Effector memory CD4-positive, alpha-beta T cell (primary cell): ENCODE data around the gene SELE.

Experiments used
- DNase-seq, 3 donors: peaks; one replicate each; pipeline ENCODE4 v3.0.0-alpha.2; 2020
- H3K27ac ChIP-seq: 2 replicates; pipeline ENCODE4 v1.7.0; 2013; ENCODE audit warnings: mild to moderate bottlenecking, low read length, moderate library complexity; ENCODE audit not compliant: insufficient read depth, poor library complexity, severe bottlenecking
- H3K27me3 ChIP-seq: replicated peaks from 2 replicates; pipeline ENCODE4 v1.7.0; 2013; ENCODE audit warnings: mild to moderate bottlenecking, low read length; ENCODE audit not compliant: insufficient read depth, control insufficient read depth, poor library complexity, severe bottlenecking
- H3K36me3 ChIP-seq: 2 replicates; pipeline ENCODE4 v1.7.0; 2013; ENCODE audit warnings: mild to moderate bottlenecking, low read length, moderate library complexity; ENCODE audit not compliant: control insufficient read depth, insufficient read depth
- H3K4me1 ChIP-seq: 2 replicates; pipeline ENCODE4 v1.7.0; 2013; ENCODE audit warnings: low read length, mild to moderate bottlenecking; ENCODE audit not compliant: control insufficient read depth, insufficient read depth, poor library complexity, severe bottlenecking
- H3K4me3 ChIP-seq: 2 replicates; pipeline ENCODE4 v1.7.0; 2013; ENCODE audit warnings: low read length, low read depth, mild to moderate bottlenecking; ENCODE audit not compliant: insufficient read depth, poor library complexity, severe bottlenecking
- H3K9me3 ChIP-seq: 2 replicates; pipeline ENCODE4 v1.7.0; 2013; ENCODE audit warnings: mild to moderate bottlenecking, low read length, moderate library complexity; ENCODE audit not compliant: control insufficient read depth
- total RNA-seq, 3 donors: gene quantifications; one replicate each; lab custom pipeline; 2026; lab: John Stamatoyannopoulos, UW

The SELE gene
- total RNA-seq = 0 reads per million in 3 donors

- Histone ChIP-seq H3K27ac (no peak within 1 kb of the TSS), H3K4me1 (no peaks in the 10 kb centered on the region), H3K4me3 (no peak within 1 kb of the TSS), H3K36me3 (no peaks in the 10 kb centered on the region), H3K27me3 (no peaks in the 10 kb centered on the region), H3K9me3 (no peaks in the 10 kb centered on the region)
- DNase-seq = no peak
These were observed at the start of gene SELE for GRCh38 chr1:169733924-169734323. Gene SELE, minus strand, starts transcription at chr1:169734079. Its CDS starts 467 bp downstream, at chr1:169733612.

GRCh38 chr1:169782596-169782995 is 48.7 kb upstream of the SELE start:
- Histone ChIP-seq H3K4me1 (no peaks in the 10 kb centered on the region), H3K4me3 (no peak overlapping the region), H3K36me3 (no peaks in the 10 kb centered on the region), H3K27me3 (no peaks in the 10 kb centered on the region), H3K9me3 (no peaks in the 10 kb centered on the region), H3K27ac (no peak overlapping the region)
- DNase-seq = no peak

- Histone ChIP-seq H3K27ac (no peak overlapping the region), H3K9me3 (no peaks in the 10 kb centered on the region), H3K4me3 (no peak overlapping the region), H3K36me3 (no peaks in the 10 kb centered on the region), H3K4me1 (no peaks in the 10 kb centered on the region), H3K27me3 (no peaks in the 10 kb centered on the region)
- no peak for DNase-seq
These were observed 46.1 kb upstream of the SELE start for GRCh38 chr1:169779970-169780369.

- Histone ChIP-seq H3K27me3 (no peaks in the 10 kb centered on the region), H3K4me3 (no peak overlapping the region), H3K9me3 (no peaks in the 10 kb centered on the region), H3K4me1 (no peaks in the 10 kb centered on the region), H3K27ac (no peak overlapping the region), H3K36me3 (no peaks in the 10 kb centered on the region)
- DNase-seq = no peak
These were observed 45.3 kb upstream of the SELE start for GRCh38 chr1:169779150-169779549.

- Histone ChIP-seq H3K9me3 (no peaks in the 10 kb centered on the region), H3K27me3 (no peaks in the 10 kb centered on the region), H3K4me1 (no peaks in the 10 kb centered on the region), H3K36me3 (no peaks in the 10 kb centered on the region), H3K4me3 (no peak overlapping the region), H3K27ac (no peak overlapping the region)
- no peak for DNase-seq
These were observed 42.6 kb upstream of the SELE start for GRCh38 chr1:169776440-169776839.

GRCh38 chr1:169768161-169768560 is 34.3 kb upstream of the SELE start:
- no peak overlapping the region for H3K27ac ChIP-seq
- H3K9me3 ChIP-seq = no peaks in the 10 kb centered on the region
- no peaks in the 10 kb centered on the region for H3K27me3 ChIP-seq
- no peak overlapping the region for H3K4me3 ChIP-seq
- DNase-seq = no peak
- no peaks in the 10 kb centered on the region for H3K4me1 ChIP-seq
- no peaks in the 10 kb centered on the region for H3K36me3 ChIP-seq

GRCh38 chr1:169765580-169766331 is 31.9 kb upstream of the SELE start:
- Histone ChIP-seq H3K4me1 (no peaks in the 10 kb centered on the region), H3K27ac (no peak overlapping the region), H3K36me3 (no peaks in the 10 kb centered on the region), H3K27me3 (no peaks in the 10 kb centered on the region), H3K4me3 (no peak overlapping the region), H3K9me3 (no peaks in the 10 kb centered on the region)
- no peak for DNase-seq

- Histone ChIP-seq H3K4me3 (no peak overlapping the region), H3K4me1 (no peaks in the 10 kb centered on the region)
These were observed 31.0 kb upstream of the SELE start for GRCh38 chr1:169764919-169765318.

GRCh38 chr1:169762699-169763098 is 28.8 kb upstream of the SELE start:
- no peak overlapping the region for H3K27ac ChIP-seq
- no peak for DNase-seq
- no peak overlapping the region for H3K4me3 ChIP-seq
- no peaks in the 10 kb centered on the region for H3K36me3 ChIP-seq
- no peaks in the 10 kb centered on the region for H3K9me3 ChIP-seq
- no peaks in the 10 kb centered on the region for H3K4me1 ChIP-seq
- no peaks in the 10 kb centered on the region for H3K27me3 ChIP-seq

More at GRCh38 chr1:169764919-169765318, 31.0 kb upstream of the SELE start:
- no peaks in the 10 kb centered on the region for H3K27me3 ChIP-seq
- H3K9me3 ChIP-seq = no peaks in the 10 kb centered on the region
- no peaks in the 10 kb centered on the region for H3K36me3 ChIP-seq
- no peak overlapping the region for H3K27ac ChIP-seq
- no peak for DNase-seq

- Histone ChIP-seq H3K27ac (no peak overlapping the region), H3K36me3 (no peaks in the 10 kb centered on the region), H3K4me1 (no peaks in the 10 kb centered on the region), H3K9me3 (no peaks in the 10 kb centered on the region), H3K4me3 (no peak overlapping the region), H3K27me3 (no peaks in the 10 kb centered on the region)
- DNase-seq = no peak
These were observed 25.2 kb upstream of the SELE start for GRCh38 chr1:169759038-169759437.
